Liver (tissue), 9 donors: ENCODE measurements around the gene IL17RC. TPM values are rescaled to one million over a fixed set of nuclear protein-coding genes. Genes with fewer than 3 reads are reported as not detected.

Experiments used
- DNase-seq: peaks from one replicate; pipeline ENCODE4 v3.0.0-alpha.2; 2017; ENCODE audit warnings: low spot score
- H3K27ac ChIP-seq, 2 donors: one replicate each; pipeline ENCODE4 v1.7.0; 2013; ENCODE audit warnings: inconsistent platforms in 2 of 2, low read length in 2 of 2, control low read depth in 1 of 2, low read depth in 1 of 2, mild to moderate bottlenecking in 1 of 2
- H3K27me3 ChIP-seq, 4 donors: one replicate each; pipeline versions ENCODE4 v1.6.1 to v1.7.0; 2013; ENCODE audit warnings: low read length in 3 of 4, inconsistent platforms in 1 of 4, mild to moderate bottlenecking in 1 of 4, moderate library complexity in 1 of 4; ENCODE audit not compliant: control insufficient read depth in 4 of 4, insufficient read depth in 4 of 4
- H3K36me3 ChIP-seq, 4 donors: one replicate each; pipeline versions ENCODE4 v1.6.1 to v1.7.0; 2013; ENCODE audit warnings: low read length in 3 of 4, mild to moderate bottlenecking in 3 of 4, low read depth in 1 of 4, moderate library complexity in 1 of 4; ENCODE audit not compliant: control insufficient read depth in 4 of 4, insufficient read depth in 3 of 4
- H3K4me1 ChIP-seq, 4 donors: one replicate each; pipeline versions ENCODE4 v1.6.1 to v1.7.0; 2013; ENCODE audit warnings: low read length in 3 of 4, mild to moderate bottlenecking in 3 of 4, moderate library complexity in 1 of 4; ENCODE audit not compliant: control insufficient read depth in 4 of 4, insufficient read depth in 4 of 4
- H3K4me3 ChIP-seq, 3 donors: one replicate each; pipeline versions ENCODE4 v1.6.1 to v1.7.0; 2013; ENCODE audit warnings: low read length in 3 of 3, control low read depth in 1 of 3, low read depth in 1 of 3, mild to moderate bottlenecking in 1 of 3
- H3K9ac ChIP-seq, 2 donors: one replicate each; pipeline ENCODE4 v1.7.0; 2013; ENCODE audit warnings: low read length in 2 of 2, mild to moderate bottlenecking in 2 of 2, moderate library complexity in 2 of 2, control low read depth in 1 of 2, low read depth in 1 of 2
- H3K9me3 ChIP-seq, 4 donors: one replicate each; pipeline versions ENCODE4 v1.6.1 to v1.7.0; 2013; ENCODE audit warnings: low read length in 3 of 4; ENCODE audit not compliant: control insufficient read depth in 4 of 4
- CTCF ChIP-seq: fragments of 150-350 bp; IDR thresholded peaks from 2 replicates; pipeline ENCODE4 v1.5.1; 2017; ENCODE audit warnings: improper control_type of control experiment, low read depth, low read length; ENCODE audit not compliant: missing input control
- EGR1 ChIP-seq, 2 donors: IDR thresholded peaks; 2 replicates each; pipeline ENCODE4 v1.6.1; 2016 to 2018; ENCODE audit warnings: antibody characterized with exemption in 2 of 2, low read depth in 2 of 2
- FOXA1 ChIP-seq: IDR thresholded peaks from 2 replicates; pipeline ENCODE4 v1.6.1; 2016; ENCODE audit warnings: antibody characterized with exemption
- FOXA2 ChIP-seq: IDR thresholded peaks from 2 replicates; pipeline ENCODE4 v1.6.1; 2016; ENCODE audit warnings: antibody characterized with exemption
- GABPA ChIP-seq, 2 donors: IDR thresholded peaks in 1 of 2; conservative IDR thresholded peaks in 1 of 2; 2 replicates each; pipeline ENCODE4 v1.6.1; 2016; ENCODE audit warnings: antibody characterized with exemption in 2 of 2, mild to moderate bottlenecking in 1 of 2, moderate library complexity in 1 of 2
- HNF4A ChIP-seq, 2 donors: conservative IDR thresholded peaks; 2 replicates each; pipeline ENCODE4 v1.6.1; 2016; ENCODE audit warnings: antibody characterized with exemption in 2 of 2, mild to moderate bottlenecking in 2 of 2
- HNF4G ChIP-seq: IDR thresholded peaks from 2 replicates; pipeline ENCODE4 v1.6.1; 2016; ENCODE audit warnings: antibody characterized with exemption
- JUND ChIP-seq, 2 donors: IDR thresholded peaks; 2 replicates each; pipeline ENCODE4 v1.6.1; 2016; ENCODE audit warnings: antibody characterized with exemption in 2 of 2
- NR2F2 ChIP-seq: IDR thresholded peaks from 2 replicates; pipeline ENCODE4 v1.6.1; 2016; ENCODE audit warnings: antibody characterized with exemption
- RAD21 ChIP-seq, 2 donors: IDR thresholded peaks; 2 replicates each; pipeline ENCODE4 v1.6.1; 2016; ENCODE audit warnings: antibody characterized with exemption in 2 of 2, mild to moderate bottlenecking in 2 of 2
- REST ChIP-seq: IDR thresholded peaks from 2 replicates; pipeline ENCODE4 v1.6.1; 2016; ENCODE audit warnings: antibody characterized with exemption, mild to moderate bottlenecking
- RXRA ChIP-seq, 2 donors: IDR thresholded peaks; 2 replicates each; pipeline ENCODE4 v1.6.1; 2017 to 2018; ENCODE audit warnings: antibody characterized with exemption in 2 of 2, mild to moderate bottlenecking in 1 of 2
- SP1 ChIP-seq: IDR thresholded peaks from 2 replicates; pipeline ENCODE4 v1.6.1; 2018; ENCODE audit warnings: antibody characterized with exemption, mild to moderate bottlenecking
- TAF1 ChIP-seq: conservative IDR thresholded peaks from 2 replicates; pipeline ENCODE4 v1.6.1; 2016; ENCODE audit warnings: antibody characterized with exemption, mild to moderate bottlenecking
- YY1 ChIP-seq: IDR thresholded peaks from 2 replicates; pipeline ENCODE4 v1.6.1; 2016; ENCODE audit warnings: antibody characterized with exemption, mild to moderate bottlenecking
- ZBTB33 ChIP-seq: IDR thresholded peaks from 2 replicates; pipeline ENCODE4 v1.6.1; 2016; ENCODE audit warnings: antibody characterized with exemption
- WGBS: extraction: QIAGEN DNeasy Blood & Tissue Kit; methylation state at CpG from one replicate; pipeline ENCODE4 v1.1.7; 2013; 5-methylcytosine and 5-hydroxymethylcytosine counted together
- polyA plus RNA-seq, 2 donors: library from polyadenylated mRNA; stranded (reverse) in 1 of 2; unstranded in 1 of 2; fragments of 200-250 nt in 1 of 2; fragments of >200 nt in 1 of 2; fragmentation: Nextera tagmentation in 1 of 2; extraction: Ambion mirVana in 1 of 2; gene quantifications; one replicate each; pipeline versions ENCODE4 v1.2.1 to v1.2.3, GENCODE V29; 2013 to 2015
- total RNA-seq, 2 donors: library from RNA; depleted of rRNA; stranded (reverse); fragments of >200 nt; gene quantifications; one replicate each; pipeline ENCODE4 v1.2.3, GENCODE V29; 2014
- TF ChIP-seq, protein P1 (sequence below): IDR thresholded peaks from 2 replicates; pipeline ENCODE4 v1.6.1; 2016; ENCODE audit warnings: antibody characterized with exemption
- donor health status: healthy.
- donor health status: healthy.
- donor health status: healthy.
- donor health status: healthy.
- donor health status: healthy.

Gene IL17RC
- total and polyA plus RNA-seq, 4 donors, result 15.4 to 62.8 (median 25.7) TPM

DNA sequence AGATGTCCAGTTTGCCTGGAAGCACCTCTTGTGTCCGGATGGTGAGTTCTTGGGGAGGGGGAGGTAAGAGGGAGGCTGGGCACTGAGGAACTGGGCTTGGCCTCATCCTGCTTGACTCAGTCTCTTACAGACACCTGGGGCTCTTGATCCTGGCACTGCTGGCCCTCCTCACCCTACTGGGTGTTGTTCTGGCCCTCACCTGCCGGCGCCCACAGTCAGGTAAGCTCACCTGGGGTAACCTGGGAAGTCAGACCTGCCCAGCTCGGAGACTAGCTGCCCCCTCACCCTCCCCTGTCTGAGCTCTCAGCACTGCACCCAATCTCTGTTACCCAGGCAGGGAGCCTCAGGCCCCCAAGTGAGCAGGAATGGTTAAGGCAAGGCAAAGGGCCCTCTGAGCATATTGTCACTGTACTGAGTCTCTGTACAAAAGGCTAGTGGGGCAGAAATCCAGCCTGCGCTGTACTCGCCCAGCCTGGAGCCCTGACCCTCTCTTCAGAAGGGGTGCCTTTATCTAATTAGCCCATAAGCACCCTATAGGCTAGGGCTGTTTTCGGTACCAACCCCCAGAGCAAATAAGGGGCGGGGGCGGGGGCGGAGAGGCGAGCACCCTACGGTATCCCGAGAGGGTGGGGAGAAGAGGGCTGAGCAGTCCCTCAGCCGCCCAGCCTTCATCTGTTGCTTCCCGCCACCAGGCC is 2.2 kb upstream of the IL17RC start:
- no peak for DNase-seq
- Histone ChIP-seq H3K36me3 (peaks cover 0 to under 1% (median 0%) of the 10 kb centered on the region in 4 donors), H3K27ac (peak overlapping the region; percentile 79 to 89), H3K4me1 (peaks cover 21 to 85% (median 64%) of the 10 kb centered on the region in 4 donors), H3K4me3 (peak overlapping the region; percentile 16 to 67 (median 60)), H3K9me3 (no peaks in the 10 kb centered on the region), H3K27me3 (no peaks in the 10 kb centered on the region), H3K9ac (no peak overlapping the region)
- 20% methylated on average over 15 of the region's 15 CpGs for WGBS
- TF ChIP-seq SP1 (no peak), ZBTB33 (no peak), FOXA1 (no peak), RXRA (IDR thresholded peaks at IDR 0.05) (no peak), CTCF (no peak), RAD21 (IDR thresholded peaks at IDR 0.05) (no peak), HNF4A (conservative IDR thresholded peaks at IDR 0.05) (no peak)

DNA sequence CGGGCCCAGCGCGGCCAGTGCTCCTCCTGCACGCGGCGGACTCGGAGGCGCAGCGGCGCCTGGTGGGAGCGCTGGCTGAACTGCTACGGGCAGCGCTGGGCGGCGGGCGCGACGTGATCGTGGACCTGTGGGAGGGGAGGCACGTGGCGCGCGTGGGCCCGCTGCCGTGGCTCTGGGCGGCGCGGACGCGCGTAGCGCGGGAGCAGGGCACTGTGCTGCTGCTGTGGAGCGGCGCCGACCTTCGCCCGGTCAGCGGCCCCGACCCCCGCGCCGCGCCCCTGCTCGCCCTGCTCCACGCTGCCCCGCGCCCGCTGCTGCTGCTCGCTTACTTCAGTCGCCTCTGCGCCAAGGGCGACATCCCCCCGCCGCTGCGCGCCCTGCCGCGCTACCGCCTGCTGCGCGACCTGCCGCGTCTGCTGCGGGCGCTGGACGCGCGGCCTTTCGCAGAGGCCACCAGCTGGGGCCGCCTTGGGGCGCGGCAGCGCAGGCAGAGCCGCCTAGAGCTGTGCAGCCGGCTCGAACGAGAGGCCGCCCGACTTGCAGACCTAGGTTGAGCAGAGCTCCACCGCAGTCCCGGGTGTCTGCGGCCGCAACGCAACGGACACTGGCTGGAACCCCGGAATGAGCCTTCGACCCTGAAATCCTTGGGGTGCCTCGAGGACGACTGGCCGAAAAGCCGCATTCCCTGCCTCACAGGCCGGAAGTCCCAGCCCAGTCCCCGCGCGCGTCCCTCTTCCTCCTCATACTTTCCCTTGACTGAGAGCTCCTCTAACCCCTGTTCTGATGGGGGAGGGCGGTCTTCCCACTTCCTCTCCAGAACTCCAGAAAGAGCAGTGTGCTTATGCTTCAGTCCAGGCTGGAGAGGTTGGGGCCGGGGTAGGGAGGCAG is 1.4 kb upstream of the IL17RC start:
- H3K36me3 ChIP-seq, result peaks cover 0 to 8% (median 3%) of the 10 kb centered on the region in 4 donors
- under 1% methylated on average over 99 of the region's 99 CpGs for WGBS
- H3K4me3 ChIP-seq, result peak overlapping the region; percentile 57 to 67 (median 60)
- peak overlapping the region in 1 of 2 donors; percentile 57 for H3K9ac ChIP-seq
- H3K9me3 ChIP-seq, result no peaks in the 10 kb centered on the region
- peak; percentile 75 for DNase-seq
- TF ChIP-seq GABPA (IDR thresholded peaks at IDR 0.05 in 1 of 2, conservative IDR thresholded peaks at IDR 0.05 in 1 of 2) (no peak), HNF4G (no peak), YY1 (no peak), TAF1 (no peak), EGR1 (IDR thresholded peaks at IDR 0.05; ENCODE audit: low read depth in 2 of 2) (no peak), JUND (IDR thresholded peaks at IDR 0.05) (no peak), FOXA1 (no peak), HNF4A (conservative IDR thresholded peaks at IDR 0.05) (no peak), REST (no peak), ZBTB33 (no peak), RAD21 (IDR thresholded peaks at IDR 0.05) (peak in 1 of 2 donors; percentile 49), CTCF (peak; percentile 28), NR2F2 (no peak), FOXA2 (no peak), RXRA (IDR thresholded peaks at IDR 0.05) (peak; percentile 20 to 33), SP1 (peak; percentile 13)
- TF ChIP-seq, protein P1, sequence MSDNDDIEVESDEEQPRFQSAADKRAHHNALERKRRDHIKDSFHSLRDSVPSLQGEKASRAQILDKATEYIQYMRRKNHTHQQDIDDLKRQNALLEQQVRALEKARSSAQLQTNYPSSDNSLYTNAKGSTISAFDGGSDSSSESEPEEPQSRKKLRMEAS, result no peak
- peaks cover 19 to 79% (median 60%) of the 10 kb centered on the region in 4 donors for H3K4me1 ChIP-seq
- no peaks in the 10 kb centered on the region for H3K27me3 ChIP-seq
- H3K27ac ChIP-seq, result peak overlapping the region; percentile 79 to 89
